ENCODE results near the gene CXorf51A.
"Not testable (repeated sequence)": the region's sequence is repeated elsewhere in the genome, so short reads cannot be mapped to it uniquely, and the experiment has no call there.

CXorf51A gene

GRCh38 chrX:146814644-146815043 is at the start of gene CXorf51A:
Gene CXorf51A (minus strand): TSS chrX:146814744. CDS start chrX:146814723, 21 bp downstream.
- DNase-seq (ENCODE audit: low spot score): not testable (repeated sequence)

- no peak for DNase-seq (ENCODE audit: low spot score)
These were observed 49.0 kb upstream of the CXorf51A start for GRCh38 chrX:146863566-146863965.

GRCh38 chrX:146854281-146854680 is 39.7 kb upstream of the CXorf51A start:
- no peak for DNase-seq (ENCODE audit: low spot score)

GRCh38 chrX:146831994-146832393 is 17.4 kb upstream of the CXorf51A start:
- no peak for DNase-seq (ENCODE audit: low spot score)

- DNase-seq (ENCODE audit: low spot score): not testable (repeated sequence)
These were observed 5.1 kb downstream of the CXorf51A start, which contains the start of gene CXorf51B for GRCh38 chrX:146809471-146809870. Gene CXorf51B (plus strand): TSS chrX:146809771. CDS start chrX:146809792, 21 bp downstream.
